ENCODE results near the gene TPPP3.
"Not testable (repeated sequence)": the region's sequence is repeated elsewhere in the genome, so short reads cannot be mapped to it uniquely, and the experiment has no call there.

TPPP3 gene

DNA sequence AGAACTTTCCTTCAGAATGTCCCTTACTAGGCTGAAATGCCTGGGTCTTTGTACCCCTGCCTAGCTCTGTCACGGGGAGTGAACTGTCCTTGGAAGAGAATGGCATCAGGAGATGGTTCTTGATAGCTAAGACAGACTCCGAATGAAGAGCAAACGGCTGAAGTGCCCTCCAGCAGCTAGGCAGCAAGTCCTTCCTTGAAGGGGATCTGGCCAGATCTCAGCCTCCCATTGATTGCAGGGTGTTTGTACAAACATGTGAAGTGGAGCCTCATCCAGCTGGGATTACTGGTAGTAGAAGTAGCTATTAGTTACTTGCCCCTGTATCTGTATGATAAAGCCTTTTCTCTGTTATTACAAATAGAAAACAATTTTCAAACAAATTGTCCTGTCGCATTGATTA, 35.7 kb downstream of the TPPP3 start:
- Histone ChIP-seq H3K4me1 (ENCODE audit: control insufficient read depth, insufficient read depth, low read length, poor library complexity, severe bottlenecking) (no peaks in the 10 kb centered on the region), H3K9me3 (ENCODE audit: control insufficient read depth, low read length) (no peaks in the 10 kb centered on the region), H3K27ac (ENCODE audit: low read depth, low read length, severe bottlenecking) (no peak overlapping the region), H3K4me3 (ENCODE audit: extremely low read depth, insufficient read depth, low read length, poor library complexity, severe bottlenecking) (no peak overlapping the region), H3K36me3 (ENCODE audit: control insufficient read depth, insufficient read depth, low read length) (no peaks in the 10 kb centered on the region)
- WGBS, 2 experiments (ENCODE audit: insufficient coverage in 2 of 2), result 64 to 84% methylated on average over 3 of the region's 4 CpGs

- Histone ChIP-seq H3K4me3 (ENCODE audit: extremely low read depth, insufficient read depth, low read length, poor library complexity, severe bottlenecking) (no peak overlapping the region), H3K27ac (ENCODE audit: low read depth, low read length, severe bottlenecking) (no peak overlapping the region), H3K4me1 (ENCODE audit: control insufficient read depth, insufficient read depth, low read length, poor library complexity, severe bottlenecking) (no peaks in the 10 kb centered on the region), H3K36me3 (ENCODE audit: control insufficient read depth, insufficient read depth, low read length) (no peaks in the 10 kb centered on the region), H3K9me3 (ENCODE audit: control insufficient read depth, low read length) (no peaks in the 10 kb centered on the region)
- 85 to 93% methylated on average over 2 of the region's 3 CpGs for WGBS, 2 experiments (ENCODE audit: insufficient coverage in 2 of 2)
Measured at GRCh38 chr16:67356396-67356795, 36.9 kb downstream of the TPPP3 start.

GRCh38 chr16:67352463-67352862, 40.8 kb downstream of the TPPP3 start:
- 100% methylated on average over 2 of the region's 3 CpGs; no CpG with 5 or more reads in 1 of the 2 experiments for WGBS, 2 experiments (ENCODE audit: insufficient coverage in 2 of 2)
- not testable (repeated sequence) for H3K4me3 ChIP-seq (ENCODE audit: extremely low read depth, insufficient read depth, low read length, poor library complexity, severe bottlenecking)

GRCh38 chr16:67350324-67350723, 43.0 kb downstream of the TPPP3 start:
- H3K4me3 ChIP-seq (ENCODE audit: extremely low read depth, insufficient read depth, low read length, poor library complexity, severe bottlenecking), result no peak overlapping the region
- no peaks in the 10 kb centered on the region for H3K36me3 ChIP-seq (ENCODE audit: control insufficient read depth, insufficient read depth, low read length)
- no peaks in the 10 kb centered on the region for H3K9me3 ChIP-seq (ENCODE audit: control insufficient read depth, low read length)
- WGBS, 2 experiments (ENCODE audit: insufficient coverage in 2 of 2), result no CpG with 5 or more reads among the region's 1 CpG
- H3K4me1 ChIP-seq (ENCODE audit: control insufficient read depth, insufficient read depth, low read length, poor library complexity, severe bottlenecking), result no peaks in the 10 kb centered on the region
- H3K27ac ChIP-seq (ENCODE audit: low read depth, low read length, severe bottlenecking), result no peak overlapping the region

More at GRCh38 chr16:67352463-67352862, 40.8 kb downstream of the TPPP3 start:
- H3K27ac ChIP-seq (ENCODE audit: low read depth, low read length, severe bottlenecking); H3K9me3 ChIP-seq (ENCODE audit: control insufficient read depth, low read length); H3K36me3 ChIP-seq (ENCODE audit: control insufficient read depth, insufficient read depth, low read length); H3K4me1 ChIP-seq (ENCODE audit: control insufficient read depth, insufficient read depth, low read length, poor library complexity, severe bottlenecking): not testable (repeated sequence)

- H3K4me3 ChIP-seq (ENCODE audit: extremely low read depth, insufficient read depth, low read length, poor library complexity, severe bottlenecking), result no peak overlapping the region
- no peaks in the 10 kb centered on the region for H3K36me3 ChIP-seq (ENCODE audit: control insufficient read depth, insufficient read depth, low read length)
- no peak overlapping the region for H3K27ac ChIP-seq (ENCODE audit: low read depth, low read length, severe bottlenecking)
- H3K9me3 ChIP-seq (ENCODE audit: control insufficient read depth, low read length), result no peaks in the 10 kb centered on the region
- H3K4me1 ChIP-seq (ENCODE audit: control insufficient read depth, insufficient read depth, low read length, poor library complexity, severe bottlenecking), result no peaks in the 10 kb centered on the region
Measured at GRCh38 chr16:67349172-67349571, 44.1 kb downstream of the TPPP3 start.

DNA sequence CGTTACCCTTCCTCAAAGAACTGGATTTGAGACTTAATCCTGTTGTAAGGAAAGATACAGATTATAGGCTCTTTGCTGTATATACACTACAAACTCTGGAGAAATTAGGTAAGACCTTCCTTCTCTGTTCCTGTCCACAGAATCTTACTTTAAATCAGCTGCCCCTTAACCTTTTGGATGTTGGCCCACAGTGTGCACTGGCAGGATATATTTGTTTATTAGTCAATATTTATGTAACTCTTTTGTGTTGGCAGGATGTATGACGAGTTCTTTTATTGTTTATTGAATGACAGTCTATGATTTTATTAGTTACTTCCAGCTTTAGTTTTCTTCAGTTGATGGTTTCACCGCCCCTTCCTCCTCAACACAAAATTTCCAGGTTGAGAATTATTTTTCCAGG, 47.0 kb downstream of the TPPP3 start:
- Histone ChIP-seq H3K36me3 (ENCODE audit: control insufficient read depth, insufficient read depth, low read length) (no peaks in the 10 kb centered on the region), H3K4me3 (ENCODE audit: extremely low read depth, insufficient read depth, low read length, poor library complexity, severe bottlenecking) (no peak overlapping the region), H3K4me1 (ENCODE audit: control insufficient read depth, insufficient read depth, low read length, poor library complexity, severe bottlenecking) (no peaks in the 10 kb centered on the region), H3K9me3 (ENCODE audit: control insufficient read depth, low read length) (no peaks in the 10 kb centered on the region), H3K27ac (ENCODE audit: low read depth, low read length, severe bottlenecking) (no peak overlapping the region)
- WGBS, 2 experiments (ENCODE audit: insufficient coverage in 2 of 2), result no CpG with 5 or more reads among the region's 3 CpGs

DNA sequence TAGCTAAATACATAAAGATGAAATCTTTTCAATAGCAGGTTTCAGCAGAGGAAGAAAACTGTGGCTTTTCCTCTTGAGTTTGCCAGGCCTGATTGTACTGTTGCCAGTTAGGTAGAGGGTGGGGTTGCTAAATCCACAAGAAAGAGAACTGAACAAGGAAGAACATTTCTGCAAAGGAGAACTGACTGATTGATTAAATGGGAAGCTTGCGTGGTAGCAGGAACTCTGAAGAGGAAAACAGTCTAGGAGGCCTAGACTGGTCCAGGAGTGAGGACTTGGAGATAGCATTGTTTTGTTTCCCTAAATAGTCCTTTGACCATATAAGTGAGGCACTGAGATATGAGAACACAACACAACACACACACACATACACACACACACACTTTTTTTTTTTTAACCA, 47.9 kb downstream of the TPPP3 start:
- H3K9me3 ChIP-seq (ENCODE audit: control insufficient read depth, low read length), result no peaks in the 10 kb centered on the region
- no peak overlapping the region for H3K4me3 ChIP-seq (ENCODE audit: extremely low read depth, insufficient read depth, low read length, poor library complexity, severe bottlenecking)
- no peaks in the 10 kb centered on the region for H3K36me3 ChIP-seq (ENCODE audit: control insufficient read depth, insufficient read depth, low read length)
- H3K4me1 ChIP-seq (ENCODE audit: control insufficient read depth, insufficient read depth, low read length, poor library complexity, severe bottlenecking), result no peaks in the 10 kb centered on the region
- 67 to 83% methylated on average over 1 of the region's 1 CpG for WGBS, 2 experiments (ENCODE audit: insufficient coverage in 2 of 2)
- H3K27ac ChIP-seq (ENCODE audit: low read depth, low read length, severe bottlenecking), result no peak overlapping the region

DNA sequence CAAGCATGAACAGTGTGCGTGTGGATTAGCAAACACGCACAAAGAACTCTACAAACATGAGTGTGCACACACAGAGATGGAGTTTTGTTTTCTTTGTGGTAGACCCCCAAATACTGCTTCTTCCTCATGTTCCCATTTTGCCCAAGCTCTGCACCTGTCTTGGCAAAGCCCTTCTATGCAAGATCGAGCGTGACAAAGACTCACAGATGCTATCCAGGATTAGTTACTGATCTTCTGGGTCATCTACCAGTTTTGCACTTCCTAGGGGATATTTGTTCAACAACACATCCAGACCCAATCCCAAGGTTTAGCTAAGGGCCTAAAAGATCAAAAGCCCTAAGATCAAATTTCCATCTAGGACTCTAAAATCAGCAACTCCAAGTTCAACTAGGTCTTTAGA, 50.7 kb downstream of the TPPP3 start:
- Histone ChIP-seq H3K4me3 (ENCODE audit: extremely low read depth, insufficient read depth, low read length, poor library complexity, severe bottlenecking) (no peak overlapping the region), H3K9me3 (ENCODE audit: control insufficient read depth, low read length) (no peaks in the 10 kb centered on the region), H3K36me3 (ENCODE audit: control insufficient read depth, insufficient read depth, low read length) (no peaks in the 10 kb centered on the region), H3K27ac (ENCODE audit: low read depth, low read length, severe bottlenecking) (no peak overlapping the region), H3K4me1 (ENCODE audit: control insufficient read depth, insufficient read depth, low read length, poor library complexity, severe bottlenecking) (no peaks in the 10 kb centered on the region)
- WGBS, 2 experiments (ENCODE audit: insufficient coverage in 2 of 2), result 93 to 100% methylated on average over 4 of the region's 4 CpGs

GRCh38 chr16:67341250-67341649, 52.0 kb downstream of the TPPP3 start:
- H3K36me3 ChIP-seq (ENCODE audit: control insufficient read depth, insufficient read depth, low read length), result no peaks in the 10 kb centered on the region
- WGBS, 2 experiments (ENCODE audit: insufficient coverage in 2 of 2), result no CpG with 5 or more reads among the region's 3 CpGs
- no peaks in the 10 kb centered on the region for H3K4me1 ChIP-seq (ENCODE audit: control insufficient read depth, insufficient read depth, low read length, poor library complexity, severe bottlenecking)
- no peaks in the 10 kb centered on the region for H3K9me3 ChIP-seq (ENCODE audit: control insufficient read depth, low read length)
- H3K4me3 ChIP-seq (ENCODE audit: extremely low read depth, insufficient read depth, low read length, poor library complexity, severe bottlenecking), result no peak overlapping the region
- no peak overlapping the region for H3K27ac ChIP-seq (ENCODE audit: low read depth, low read length, severe bottlenecking)
